Stimulated activated CD8-positive, alpha-beta memory T cell treated with anti-CD3 and anti-CD28 coated beads, Interleukin-7, amount 100 ng/mL, for 48 hours (primary cell): ENCODE measurements around the gene MEOX1.

Experiments
- DNase-seq, 2 donors: peaks; one replicate each; pipeline ENCODE4 v3.0.0-alpha.2; 2020; ENCODE audit warnings: low read depth in 1 of 2; ENCODE audit errors: extremely low read depth in 1 of 2

Gene MEOX1

GRCh38 chr17:43597624-43598356 lies 63.9 kb downstream of the MEOX1 start:
- no peak for DNase-seq

DNA sequence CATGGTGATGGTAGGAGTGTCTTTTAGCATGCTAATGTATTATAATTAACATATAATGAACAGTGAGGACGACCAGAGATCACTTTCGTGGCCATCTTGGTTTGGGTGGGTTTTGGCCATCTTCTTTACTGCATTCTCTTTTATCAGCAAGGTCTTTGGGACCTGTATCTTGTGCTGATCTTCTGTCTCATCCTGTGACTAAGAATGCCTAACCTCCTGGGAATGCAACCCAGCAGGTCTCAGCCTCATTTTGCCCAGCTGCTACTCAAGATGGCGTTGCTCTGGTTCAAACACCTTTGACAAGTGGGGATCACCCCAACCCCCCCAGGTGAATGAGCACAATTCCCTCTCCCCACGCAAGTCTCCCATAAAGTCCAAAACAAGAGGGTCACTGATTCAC lies 66.3 kb downstream of the MEOX1 start:
- no peak for DNase-seq

DNA sequence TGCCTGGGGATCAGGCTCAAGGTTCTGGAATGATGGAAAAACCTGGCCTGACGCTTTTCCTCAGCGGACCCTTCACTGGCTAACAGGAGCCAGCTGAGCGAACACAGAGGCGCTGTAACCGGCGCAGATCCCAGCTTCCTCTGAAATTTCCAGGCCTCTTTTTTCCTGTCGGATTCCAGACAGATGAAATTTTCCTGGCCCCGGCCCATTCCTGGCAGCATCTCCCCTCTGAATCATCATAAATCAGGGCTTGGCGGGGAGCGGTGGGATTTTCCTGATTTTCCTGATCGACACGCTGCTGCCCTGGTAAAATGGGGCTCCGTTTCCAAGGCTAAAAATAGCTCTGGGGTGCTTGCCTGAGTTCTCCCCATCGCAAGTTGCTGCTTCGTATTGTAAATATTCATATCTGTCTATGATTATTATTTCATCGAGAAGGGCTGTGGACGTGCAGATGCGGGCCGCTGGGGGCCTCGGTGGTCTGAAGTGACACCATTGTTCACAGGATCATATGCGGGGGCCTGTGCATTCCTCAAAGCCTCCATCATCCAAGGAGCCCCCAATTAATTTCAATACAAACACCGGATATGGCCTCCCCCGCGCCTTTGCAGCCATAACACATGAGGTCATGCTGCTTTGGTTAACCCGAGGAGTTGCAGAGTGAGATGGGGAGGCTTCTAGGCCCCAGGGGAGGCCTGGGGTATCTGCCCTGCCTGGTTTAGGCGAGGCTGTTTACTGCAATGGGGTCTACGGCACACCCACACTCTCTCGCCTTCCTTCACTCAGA lies 69.8 kb downstream of the MEOX1 start:
- no peak for DNase-seq

DNA sequence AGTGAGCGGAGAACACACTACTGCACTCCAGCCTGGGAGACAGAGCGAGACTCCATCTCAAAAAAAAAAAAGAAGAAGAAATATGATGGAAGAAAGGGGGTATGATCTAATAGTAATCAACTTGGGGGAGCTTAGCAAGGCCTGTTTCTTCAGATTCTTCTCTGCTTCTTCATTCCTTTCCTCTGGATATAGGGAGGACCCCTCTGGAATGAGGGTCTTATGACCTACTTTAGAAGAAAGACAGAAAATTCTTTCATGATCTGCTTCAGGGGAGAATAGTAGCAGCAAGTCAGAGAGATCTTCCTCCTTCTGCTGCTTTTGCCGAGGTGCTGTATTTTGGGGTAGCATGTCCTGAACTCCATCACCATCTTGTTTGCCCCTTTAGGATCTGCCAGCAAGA lies 70.7 kb downstream of the MEOX1 start:
- no peak for DNase-seq
